ENCODE data around the gene CCDC57.
"Not testable (repeated sequence)": the region's sequence is repeated elsewhere in the genome, so short reads cannot be mapped to it uniquely, and the experiment has no call there.

CCDC57 gene

GRCh38 chr17:82212331-82213250 lies at the start of gene CCDC57:
CCDC57 (minus strand) TSS chr17:82212842; CDS start chr17:82201944, 10,898 bp downstream.
- peak; percentile 53 to 71 for DNase-seq (ENCODE audit: low read depth in 2 of 2)

- no peak for DNase-seq (ENCODE audit: low read depth in 2 of 2)
These were observed 49.7 kb upstream of the CCDC57 start for GRCh38 chr17:82262344-82262743.

GRCh38 chr17:82259972-82260961 lies 47.6 kb upstream of the CCDC57 start:
- DNase-seq (ENCODE audit: low read depth in 2 of 2): not testable (repeated sequence)

GRCh38 chr17:82258555-82258954 lies 45.9 kb upstream of the CCDC57 start:
- no peak for DNase-seq (ENCODE audit: low read depth in 2 of 2)

GRCh38 chr17:82257473-82257872 lies 44.8 kb upstream of the CCDC57 start:
- peak in 1 of 2 experiments; percentile 36 for DNase-seq (ENCODE audit: low read depth in 2 of 2)

- DNase-seq (ENCODE audit: low read depth in 2 of 2): no peak
These were observed 43.7 kb upstream of the CCDC57 start for GRCh38 chr17:82256242-82256885.

GRCh38 chr17:82255402-82255972 lies 42.8 kb upstream of the CCDC57 start:
- no peak for DNase-seq (ENCODE audit: low read depth in 2 of 2)

- not testable (repeated sequence) for DNase-seq (ENCODE audit: low read depth in 2 of 2)
These were observed 42.1 kb upstream of the CCDC57 start for GRCh38 chr17:82254746-82255145.

- DNase-seq (ENCODE audit: low read depth in 2 of 2): not testable (repeated sequence)
These were observed 41.5 kb upstream of the CCDC57 start for GRCh38 chr17:82254096-82254495.

- no peak for DNase-seq (ENCODE audit: low read depth in 2 of 2)
These were observed 40.5 kb upstream of the CCDC57 start for GRCh38 chr17:82253179-82253544.

- DNase-seq (ENCODE audit: low read depth in 2 of 2): no peak
These were observed 40.0 kb upstream of the CCDC57 start for GRCh38 chr17:82252511-82253178.

GRCh38 chr17:82250868-82251500 lies 38.3 kb upstream of the CCDC57 start:
- DNase-seq (ENCODE audit: low read depth in 2 of 2): no peak

- no peak for DNase-seq (ENCODE audit: low read depth in 2 of 2)
These were observed 37.4 kb upstream of the CCDC57 start for GRCh38 chr17:82249896-82250581.

- no peak for DNase-seq (ENCODE audit: low read depth in 2 of 2)
These were observed 36.4 kb upstream of the CCDC57 start for GRCh38 chr17:82248815-82249674.

GRCh38 chr17:82247856-82248671 lies 35.4 kb upstream of the CCDC57 start:
- DNase-seq (ENCODE audit: low read depth in 2 of 2): no peak

- DNase-seq (ENCODE audit: low read depth in 2 of 2): no peak
These were observed 34.7 kb upstream of the CCDC57 start for GRCh38 chr17:82247182-82247823.

All from stimulated activated CD4-positive, alpha-beta T cell treated with anti-CD3 and anti-CD28 coated beads, Interleukin-12 subunit alpha, Interleukin-12 subunit beta, amount 100 ng/mL, for 24 hours (primary cell).